HG03159 (cell line): Measurements from ENCODE around the gene PCID2.

Experiments
- ATAC-seq: cut with Tn5 transposase; IDR thresholded peaks from one replicate; pipeline ENCODE4 v1.9.1; 2021; ENCODE audit warnings: mild to moderate bottlenecking, moderate library complexity; ENCODE audit not compliant: unreplicated experiment

The PCID2 gene

DNA sequence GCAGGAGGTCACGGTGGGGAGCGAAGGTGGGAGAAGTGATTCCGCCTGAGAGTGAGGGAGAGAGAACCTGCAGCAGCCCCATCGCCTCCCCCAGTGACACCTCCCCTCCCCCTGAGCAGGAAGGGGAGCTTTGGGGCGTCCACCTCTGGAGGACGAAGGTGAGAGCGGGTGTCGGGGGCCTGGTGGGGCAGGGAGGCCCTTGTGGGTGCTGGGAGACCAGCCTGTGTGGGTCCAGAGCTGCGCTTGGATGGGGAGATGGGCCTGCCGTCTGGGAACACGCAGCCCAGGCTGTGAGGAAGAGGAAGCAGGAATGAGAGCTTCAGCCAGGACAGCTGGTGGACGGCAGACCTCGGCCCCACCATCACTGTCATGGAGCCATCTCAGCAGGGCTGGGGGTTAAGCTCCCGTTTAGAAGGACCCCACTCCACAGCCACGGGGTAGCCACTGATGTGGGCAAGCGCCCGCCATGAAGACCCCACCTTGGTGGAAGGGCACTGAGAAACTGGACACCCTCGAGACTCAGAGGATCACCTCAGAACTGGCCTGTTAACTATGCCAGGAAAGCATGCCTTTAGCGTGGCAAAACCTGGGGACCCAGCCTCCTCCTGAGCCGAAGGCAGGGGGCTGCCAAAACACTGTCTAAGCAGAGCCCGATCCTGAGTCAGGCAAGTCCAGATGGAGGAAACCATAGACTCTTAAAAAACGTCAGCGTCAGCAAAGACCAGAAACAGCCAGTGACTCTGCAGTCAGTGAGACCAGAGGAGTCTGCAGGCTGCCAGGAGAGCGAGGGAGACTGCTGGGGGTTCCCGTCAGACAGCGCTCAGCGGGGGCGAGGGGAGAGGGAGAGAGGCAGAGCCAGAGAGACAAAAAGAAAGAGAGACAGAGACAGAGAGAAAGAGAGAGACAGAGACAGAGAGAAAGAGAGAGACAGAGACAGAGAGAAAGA lies 56.5 kb downstream of the PCID2 start:
- no peak for ATAC-seq

- no peak for ATAC-seq
These were observed 57.7 kb downstream of the PCID2 start for GRCh38 chr13:113150550-113151365.

- no peak for ATAC-seq
These were observed 58.5 kb downstream of the PCID2 start for GRCh38 chr13:113149711-113150549.

DNA sequence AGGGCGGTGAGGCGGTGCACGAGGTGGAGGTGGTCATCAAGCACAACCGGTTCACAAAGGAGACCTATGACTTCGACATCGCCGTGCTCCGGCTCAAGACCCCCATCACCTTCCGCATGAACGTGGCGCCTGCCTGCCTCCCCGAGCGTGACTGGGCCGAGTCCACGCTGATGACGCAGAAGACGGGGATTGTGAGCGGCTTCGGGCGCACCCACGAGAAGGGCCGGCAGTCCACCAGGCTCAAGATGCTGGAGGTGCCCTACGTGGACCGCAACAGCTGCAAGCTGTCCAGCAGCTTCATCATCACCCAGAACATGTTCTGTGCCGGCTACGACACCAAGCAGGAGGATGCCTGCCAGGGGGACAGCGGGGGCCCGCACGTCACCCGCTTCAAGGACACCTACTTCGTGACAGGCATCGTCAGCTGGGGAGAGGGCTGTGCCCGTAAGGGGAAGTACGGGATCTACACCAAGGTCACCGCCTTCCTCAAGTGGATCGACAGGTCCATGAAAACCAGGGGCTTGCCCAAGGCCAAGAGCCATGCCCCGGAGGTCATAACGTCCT lies 59.4 kb downstream of the PCID2 start:
- ATAC-seq: no peak

- no peak for ATAC-seq
These were observed 60.1 kb downstream of the PCID2 start for GRCh38 chr13:113148407-113148806.

DNA sequence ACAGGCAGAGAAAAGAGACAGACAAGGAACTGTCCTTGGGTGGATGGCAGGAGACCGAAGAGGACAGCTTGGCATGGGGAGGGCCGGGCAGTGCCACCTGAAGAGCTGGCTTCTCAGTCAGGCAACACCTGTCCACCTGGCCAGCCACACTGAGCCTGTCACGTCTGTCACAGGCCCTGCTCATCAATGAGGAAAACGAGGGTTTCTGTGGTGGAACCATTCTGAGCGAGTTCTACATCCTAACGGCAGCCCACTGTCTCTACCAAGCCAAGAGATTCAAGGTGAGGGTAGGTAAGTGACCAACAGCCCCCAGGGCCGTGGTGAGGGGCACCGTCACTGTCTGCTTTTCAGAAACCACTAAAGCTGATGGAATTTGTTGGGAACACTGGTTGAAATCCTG lies 61.3 kb downstream of the PCID2 start:
- ATAC-seq: no peak

- no peak for ATAC-seq
These were observed 61.7 kb downstream of the PCID2 start for GRCh38 chr13:113146750-113147149.

DNA sequence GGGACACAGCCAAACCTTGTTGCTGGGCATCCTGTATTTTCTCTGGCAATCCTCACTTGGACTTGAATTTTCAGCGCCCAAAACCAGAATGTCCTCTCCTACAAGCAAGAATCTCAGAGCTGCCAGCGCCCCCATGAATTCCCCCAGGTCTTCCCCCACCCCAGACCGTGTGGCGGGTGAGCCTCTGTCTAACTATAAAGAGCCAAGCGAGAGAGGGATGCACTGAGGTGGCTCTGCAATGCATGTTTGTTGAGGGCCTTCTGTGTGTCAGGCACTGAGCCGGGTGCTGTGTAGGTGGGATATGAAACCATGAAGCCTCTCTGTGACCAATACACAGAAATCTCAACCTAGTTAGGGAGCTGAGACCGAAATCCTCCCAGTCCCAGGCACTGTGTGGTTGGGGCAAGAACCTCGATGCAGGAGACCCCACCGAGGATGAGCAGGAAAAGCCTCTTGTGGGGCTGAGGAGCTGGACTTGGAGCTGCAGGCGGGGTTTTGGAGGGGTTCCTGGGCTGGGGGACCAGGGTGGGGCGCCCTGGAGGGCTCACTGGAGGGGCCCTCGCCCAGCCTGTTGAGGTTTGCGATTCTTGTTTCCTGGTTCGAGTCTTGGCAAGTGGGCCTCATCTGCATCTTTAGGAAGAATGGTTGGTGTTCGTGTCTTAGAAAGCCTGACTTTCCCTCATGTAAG lies 62.4 kb downstream of the PCID2 start:
- no peak for ATAC-seq

DNA sequence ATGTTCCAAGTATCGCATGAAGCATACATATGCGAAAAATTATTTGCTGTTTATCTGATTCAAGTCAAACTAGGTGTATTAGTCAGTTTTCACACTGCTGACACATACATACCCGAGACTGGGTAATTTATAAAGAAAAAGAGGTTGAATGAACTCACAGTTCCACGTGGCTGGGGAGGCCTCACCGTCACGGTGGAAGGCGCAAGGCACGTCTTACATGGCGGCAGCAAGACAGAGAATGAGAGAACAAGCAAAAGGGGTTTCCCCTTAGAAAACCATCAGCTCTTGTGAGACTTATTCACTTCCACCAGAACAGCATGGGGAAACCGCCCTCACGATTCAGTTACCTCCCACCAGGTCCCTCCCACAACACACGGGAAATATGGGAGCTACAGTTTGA lies 63.0 kb downstream of the PCID2 start:
- no peak for ATAC-seq

DNA sequence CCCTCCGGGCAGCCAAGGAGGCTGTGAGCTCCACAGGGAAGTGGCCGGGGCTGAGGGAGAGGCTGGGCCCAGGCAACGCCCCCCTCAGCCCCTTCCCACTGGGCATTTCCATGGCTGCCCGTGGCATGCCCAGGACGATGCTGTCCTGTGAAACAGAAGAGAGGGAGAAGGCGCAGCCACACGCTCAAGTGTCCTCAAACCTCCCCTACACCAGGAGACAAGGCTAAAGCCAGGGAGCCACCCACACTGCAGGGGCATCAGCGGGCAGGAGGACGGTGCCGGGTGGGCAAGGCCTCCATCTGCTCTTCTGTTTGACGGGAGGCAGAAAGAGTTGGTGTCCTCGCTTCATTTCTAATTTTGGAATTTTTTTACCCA lies 64.2 kb downstream of the PCID2 start:
- ATAC-seq: no peak

DNA sequence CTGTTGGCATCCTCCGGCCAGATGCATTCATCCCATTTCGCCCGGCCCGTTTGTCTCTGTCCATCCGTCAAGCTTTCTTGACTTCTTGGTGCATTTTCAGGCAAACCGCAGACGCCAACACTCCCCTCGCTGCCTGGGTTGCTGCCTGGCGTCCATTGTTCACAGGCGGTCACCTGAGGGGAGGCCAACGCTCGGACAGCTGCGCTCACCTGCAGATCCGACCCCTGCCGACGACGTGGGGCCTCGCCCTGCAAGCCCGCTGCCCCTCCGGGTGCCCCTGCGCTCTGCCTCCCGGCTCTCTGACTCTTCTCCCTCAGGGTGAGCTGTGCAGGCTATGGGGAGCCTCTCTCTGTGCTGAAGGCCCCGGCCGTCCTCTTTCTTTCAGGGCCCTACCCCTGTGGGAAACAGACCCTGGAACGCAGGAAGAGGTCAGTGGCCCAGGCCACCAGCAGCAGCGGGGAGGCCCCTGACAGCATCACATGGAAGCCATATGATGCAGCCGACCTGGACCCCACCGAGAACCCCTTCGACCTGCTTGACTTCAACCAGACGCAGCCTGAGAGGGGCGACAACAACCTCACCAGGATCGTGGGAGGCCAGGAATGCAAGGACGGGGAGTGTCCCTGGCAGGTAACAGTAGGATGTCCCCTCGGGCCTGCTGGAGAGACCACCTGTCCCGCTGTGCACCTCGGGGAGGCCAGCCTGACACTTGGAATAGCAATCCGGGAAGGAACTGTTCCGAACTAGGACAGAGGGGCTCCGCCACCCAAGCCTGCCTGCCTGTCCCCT lies 64.8 kb downstream of the PCID2 start:
- ATAC-seq: no peak

GRCh38 chr13:113142876-113143275 lies 65.6 kb downstream of the PCID2 start:
- no peak for ATAC-seq

DNA sequence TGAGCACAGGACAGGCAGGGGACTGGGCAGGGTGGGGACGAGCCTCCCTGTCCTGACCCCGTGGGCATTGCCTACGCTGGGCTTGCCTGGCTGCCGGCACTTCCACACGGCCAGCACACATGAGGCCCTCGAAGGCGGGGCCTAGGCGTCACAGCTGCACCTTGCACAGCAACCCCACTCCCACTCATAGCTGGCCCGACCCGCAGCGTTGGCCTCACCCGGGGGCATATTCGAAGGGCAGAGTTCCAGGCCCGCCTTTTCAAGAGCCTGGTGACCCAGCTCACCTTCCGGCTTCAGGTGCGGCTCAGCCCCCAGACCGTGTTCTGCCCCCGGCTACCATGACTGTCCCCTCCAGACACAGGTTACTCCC lies 66.9 kb downstream of the PCID2 start:
- ATAC-seq: no peak

GRCh38 chr13:113140677-113141600 lies 67.5 kb downstream of the PCID2 start:
- ATAC-seq: no peak

GRCh38 chr13:113139577-113139976 lies 68.9 kb downstream of the PCID2 start:
- ATAC-seq: no peak

GRCh38 chr13:113138792-113139551 lies 69.5 kb downstream of the PCID2 start:
- no peak for ATAC-seq

DNA sequence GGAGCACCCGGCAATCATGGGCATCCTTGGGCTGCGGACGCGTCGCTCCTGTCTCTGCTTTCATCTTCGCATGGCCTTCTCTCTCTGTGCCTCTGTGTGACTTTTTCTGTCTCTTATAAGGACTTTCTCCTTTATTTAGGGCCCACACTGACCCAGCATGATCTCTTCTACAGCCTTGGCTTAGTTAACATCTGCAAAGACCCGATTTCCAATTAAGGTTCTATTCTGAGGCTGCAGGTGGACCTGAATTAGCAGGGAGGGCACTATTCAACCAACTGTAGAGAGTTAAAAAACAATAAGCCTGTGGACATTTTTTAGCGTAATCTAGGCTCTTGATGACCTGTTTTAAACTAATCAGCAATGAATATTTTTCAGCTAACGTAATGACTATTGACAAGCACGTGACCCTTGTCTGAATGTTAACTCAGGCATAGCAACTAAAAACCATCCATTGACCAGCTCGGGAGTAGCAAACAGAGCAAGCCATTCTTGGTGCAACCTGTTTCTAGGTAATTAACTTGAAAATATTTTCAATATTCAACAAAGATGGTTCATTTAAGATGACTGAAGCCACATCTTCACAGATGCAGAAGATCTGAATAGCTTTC lies 70.7 kb downstream of the PCID2 start:
- ATAC-seq: no peak
